Peyer's patch (tissue), 4 donors: ENCODE measurements around the gene SPIB.

Experiments used
- POLR2A ChIP-seq, 2 donors: fragments of 450-650 bp; IDR thresholded peaks; one replicate each; pipeline ENCODE4 v1.5.1; 2017; ENCODE audit warnings: antibody characterized with exemption in 2 of 2, mild to moderate bottlenecking in 2 of 2, moderate library complexity in 2 of 2
- TF ChIP-seq, protein P1 (sequence below), 6 experiments: fragments of 450-650 bp in 4 of 6; fragments of 200-600 bp in 2 of 6; sonication (generic) in 1 of 6; IDR thresholded peaks; one replicate each; pipeline ENCODE4 v1.5.1; 2017 to 2019; ENCODE audit warnings: antibody characterized with exemption in 6 of 6, mild to moderate bottlenecking in 3 of 6, moderate library complexity in 1 of 6

DNA sequence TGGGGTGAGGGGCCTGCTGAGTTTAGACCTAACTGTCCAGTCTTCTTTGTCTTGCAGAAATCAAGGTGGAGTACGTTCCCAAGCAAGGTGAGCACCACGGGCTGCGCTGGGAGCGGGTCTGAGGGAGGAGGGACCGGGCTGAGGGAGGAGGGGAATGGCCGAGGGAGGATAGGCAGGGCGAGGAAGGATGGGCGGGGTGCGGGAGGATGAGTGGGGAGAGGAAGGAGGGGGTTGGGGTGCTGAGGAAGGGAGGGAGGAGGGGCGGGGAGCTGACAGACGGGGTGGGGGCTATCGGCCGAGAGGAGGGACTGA is 32.4 kb downstream of the SPIB start:
- TF ChIP-seq, protein P1, sequence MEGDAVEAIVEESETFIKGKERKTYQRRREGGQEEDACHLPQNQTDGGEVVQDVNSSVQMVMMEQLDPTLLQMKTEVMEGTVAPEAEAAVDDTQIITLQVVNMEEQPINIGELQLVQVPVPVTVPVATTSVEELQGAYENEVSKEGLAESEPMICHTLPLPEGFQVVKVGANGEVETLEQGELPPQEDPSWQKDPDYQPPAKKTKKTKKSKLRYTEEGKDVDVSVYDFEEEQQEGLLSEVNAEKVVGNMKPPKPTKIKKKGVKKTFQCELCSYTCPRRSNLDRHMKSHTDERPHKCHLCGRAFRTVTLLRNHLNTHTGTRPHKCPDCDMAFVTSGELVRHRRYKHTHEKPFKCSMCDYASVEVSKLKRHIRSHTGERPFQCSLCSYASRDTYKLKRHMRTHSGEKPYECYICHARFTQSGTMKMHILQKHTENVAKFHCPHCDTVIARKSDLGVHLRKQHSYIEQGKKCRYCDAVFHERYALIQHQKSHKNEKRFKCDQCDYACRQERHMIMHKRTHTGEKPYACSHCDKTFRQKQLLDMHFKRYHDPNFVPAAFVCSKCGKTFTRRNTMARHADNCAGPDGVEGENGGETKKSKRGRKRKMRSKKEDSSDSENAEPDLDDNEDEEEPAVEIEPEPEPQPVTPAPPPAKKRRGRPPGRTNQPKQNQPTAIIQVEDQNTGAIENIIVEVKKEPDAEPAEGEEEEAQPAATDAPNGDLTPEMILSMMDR (IDR thresholded peaks at IDR 0.05): no peak
- TF ChIP-seq POLR2A (IDR thresholded peaks at IDR 0.05): no peak
